CD1c-positive myeloid dendritic cell (primary cell): ENCODE data around the gene TBX2.

Source experiments
- DNase-seq: peaks from one replicate; pipeline ENCODE4 v3.0.0-alpha.2; 2016; ENCODE audit errors: extremely low spot score

Gene TBX2

GRCh38 chr17:61368832-61369450, 30.7 kb upstream of the TBX2 start:
- no peak for DNase-seq

- no peak for DNase-seq
Observed at GRCh38 chr17:61369751-61370150, 29.9 kb upstream of the TBX2 start.

- DNase-seq: no peak
Observed at GRCh38 chr17:61371179-61371578, 28.5 kb upstream of the TBX2 start.

- no peak for DNase-seq
Observed at GRCh38 chr17:61371606-61372005, 28.0 kb upstream of the TBX2 start.

- DNase-seq: no peak
Observed at GRCh38 chr17:61372436-61372835, 27.2 kb upstream of the TBX2 start.

GRCh38 chr17:61376931-61377838, 22.5 kb upstream of the TBX2 start:
- DNase-seq: no peak

GRCh38 chr17:61378658-61379456, 20.8 kb upstream of the TBX2 start:
- no peak for DNase-seq

GRCh38 chr17:61379457-61380216, 20.0 kb upstream of the TBX2 start:
- DNase-seq: no peak

- no peak for DNase-seq
Observed at GRCh38 chr17:61380217-61380835, 19.3 kb upstream of the TBX2 start.

- DNase-seq: no peak
Observed at GRCh38 chr17:61380836-61381525, 18.7 kb upstream of the TBX2 start.

- no peak for DNase-seq
Observed at GRCh38 chr17:61381537-61381936, 18.1 kb upstream of the TBX2 start.

- DNase-seq: no peak
Observed at GRCh38 chr17:61382796-61383688, 16.6 kb upstream of the TBX2 start.

- no peak for DNase-seq
Observed at GRCh38 chr17:61383689-61384201, 15.9 kb upstream of the TBX2 start.

- no peak for DNase-seq
Observed at GRCh38 chr17:61384354-61384691, 15.3 kb upstream of the TBX2 start.

- no peak for DNase-seq
Observed at GRCh38 chr17:61384692-61385576, 14.7 kb upstream of the TBX2 start.

- no peak for DNase-seq
Observed at GRCh38 chr17:61385577-61386236, 13.9 kb upstream of the TBX2 start.

GRCh38 chr17:61386251-61386650, 13.4 kb upstream of the TBX2 start:
- no peak for DNase-seq

- DNase-seq: no peak
Observed at GRCh38 chr17:61387011-61387410, 12.6 kb upstream of the TBX2 start.
